Hepatocyte (in vitro differentiated cells): Measurements from ENCODE around the gene AQP1. TPM values are rescaled to one million over a fixed set of nuclear protein-coding genes. Genes with fewer than 3 reads are reported as not detected.

Experiments
- DNase-seq: peaks from one replicate; pipeline ENCODE4 v3.0.0-alpha.2; 2016; ENCODE audit warnings: low spot score
- H2AFZ ChIP-seq: fragments of 200-600 bp; sonication (generic); 2 replicates; pipeline ENCODE4 v1.6.0; 2016; ENCODE audit warnings: antibody characterized with exemption, mild to moderate bottlenecking
- H3K27ac ChIP-seq: fragments of 200-600 bp; sonication (generic); 2 replicates; pipeline ENCODE4 v1.5.1; 2016; ENCODE audit warnings: mild to moderate bottlenecking
- H3K27me3 ChIP-seq: fragments of 200-600 bp; sonication (generic); 2 replicates; pipeline ENCODE4 v1.6.1; 2016
- H3K36me3 ChIP-seq: fragments of 200-600 bp; sonication (generic); replicated peaks from 2 replicates; pipeline ENCODE4 v1.5.1; 2016; ENCODE audit warnings: low read depth; ENCODE audit not compliant: insufficient read depth
- H3K4me1 ChIP-seq: fragments of 200-600 bp; sonication (generic); 2 replicates; pipeline ENCODE4 v1.5.1; 2016; ENCODE audit warnings: mild to moderate bottlenecking, moderate library complexity; ENCODE audit not compliant: insufficient read depth
- H3K4me2 ChIP-seq: fragments of 200-600 bp; sonication (generic); 2 replicates; pipeline ENCODE4 v1.6.0; 2016
- H3K4me3 ChIP-seq: fragments of 200-600 bp; sonication (generic); 2 replicates; pipeline ENCODE4 v1.5.1; 2016; ENCODE audit warnings: mild to moderate bottlenecking
- H3K79me2 ChIP-seq: fragments of 200-600 bp; sonication (generic); 2 replicates; pipeline ENCODE4 v1.6.0; 2017; ENCODE audit warnings: mild to moderate bottlenecking
- H3K9me2 ChIP-seq: fragments of 200-600 bp; sonication (generic); replicated peaks from 2 replicates; pipeline ENCODE4 v1.6.0; 2017; ENCODE audit warnings: mild to moderate bottlenecking; ENCODE audit not compliant: insufficient read depth
- H3K9me3 ChIP-seq: fragments of 200-600 bp; sonication (generic); 2 replicates; pipeline ENCODE4 v1.5.1; 2016; ENCODE audit warnings: low read depth, mild to moderate bottlenecking
- H4K20me1 ChIP-seq: fragments of 200-600 bp; sonication (generic); 2 replicates; pipeline ENCODE4 v1.6.0; 2016; ENCODE audit warnings: mild to moderate bottlenecking; ENCODE audit not compliant: insufficient read depth, poor library complexity, severe bottlenecking
- CTCF ChIP-seq: fragments of 200-600 bp; sonication (generic); IDR thresholded peaks from 2 replicates; pipeline ENCODE4 v1.5.1; 2016; ENCODE audit warnings: antibody characterized with exemption, mild to moderate bottlenecking; ENCODE audit not compliant: poor library complexity
- EZH2 ChIP-seq: fragments of 200-600 bp; sonication (generic); IDR thresholded peaks from 2 replicates; pipeline ENCODE4 v1.6.1; 2016; ENCODE audit warnings: antibody characterized with exemption, mild to moderate bottlenecking, borderline replicate concordance
- EZH2phosphoT487 ChIP-seq: fragments of 200-600 bp; sonication (generic); IDR thresholded peaks from one replicate; pipeline ENCODE4 v1.6.1; 2018; ENCODE audit warnings: antibody characterized with exemption, mild to moderate bottlenecking, low read depth, moderate library complexity; ENCODE audit not compliant: unreplicated experiment, severe bottlenecking
- WGBS: methylation state at CpG from one replicate; pipeline ENCODE4 v1.1.6; 2016; ENCODE audit warnings: low lambda C conversion rate; ENCODE audit errors: missing lambda C conversion rate; 5-methylcytosine and 5-hydroxymethylcytosine counted together
- polyA plus RNA-seq: library from polyadenylated mRNA; unstranded; fragments of >200 nt; fragmentation: Nextera tagmentation; extraction: Ambion mirVana; gene quantifications from 2 replicates; pipeline ENCODE4 v1.2.1, GENCODE V29; 2016
- total RNA-seq: library from RNA; depleted of rRNA; stranded (reverse); fragments of >200 nt; gene quantifications from 2 replicates; pipeline ENCODE4 v1.2.3, GENCODE V29; 2014

Gene AQP1
- total and polyA plus RNA-seq, 2 experiments from 2014 or later: 124 to 183 TPM

DNA sequence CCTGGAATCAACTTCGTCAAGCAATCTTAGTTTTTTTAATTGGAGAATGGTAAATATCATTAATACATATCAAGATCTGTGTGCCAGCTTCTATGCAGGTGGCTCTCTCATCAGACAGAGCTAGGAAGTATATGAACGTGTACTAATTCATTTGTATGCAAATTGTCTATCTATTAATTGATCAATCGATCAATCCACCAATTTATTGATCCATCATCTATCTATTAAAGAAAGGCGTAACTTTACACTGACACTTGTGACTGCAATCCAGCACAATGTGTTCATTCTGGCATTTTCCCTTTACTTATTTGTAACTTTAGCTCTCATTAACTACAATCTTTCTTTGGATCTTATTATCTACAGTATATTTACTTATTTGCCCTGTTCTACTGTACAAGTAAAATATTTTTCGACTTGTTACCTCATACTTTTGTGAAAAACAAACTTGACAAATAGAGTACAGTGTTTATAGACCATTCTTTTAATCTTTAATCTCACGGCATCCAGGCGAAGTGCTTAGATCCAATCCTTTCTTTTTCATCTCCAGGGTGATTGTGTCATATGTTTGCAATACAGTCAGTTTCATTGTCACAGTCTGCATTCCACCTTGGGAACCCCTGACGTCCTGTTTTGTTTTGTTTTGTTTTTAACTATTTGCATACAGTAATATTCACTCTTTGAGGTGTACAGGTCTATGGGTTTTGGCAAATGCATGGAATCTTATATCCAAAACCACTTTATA lies 30.1 kb downstream of the AQP1 start:
- no peak overlapping the region for H3K27ac ChIP-seq
- H3K4me1 ChIP-seq: peaks cover 3% of the 10 kb centered on the region
- H3K9me3 ChIP-seq: peaks cover 5% of the 10 kb centered on the region
- H3K79me2 ChIP-seq: no peaks in the 10 kb centered on the region
- no peak overlapping the region for H3K4me2 ChIP-seq
- no peak overlapping the region for H2AFZ ChIP-seq
- no peaks in the 10 kb centered on the region for H3K9me2 ChIP-seq
- no peaks in the 10 kb centered on the region for H4K20me1 ChIP-seq
- H3K36me3 ChIP-seq: no peaks in the 10 kb centered on the region
- WGBS: 56% methylated on average over 8 of the region's 8 CpGs
- no peaks in the 10 kb centered on the region for H3K27me3 ChIP-seq
- no peak overlapping the region for H3K4me3 ChIP-seq
- DNase-seq: no peak
- TF ChIP-seq CTCF: no peak
- no peak for TF ChIP-seq EZH2
- no peak for TF ChIP-seq EZH2phosphoT487

GRCh38 chr7:30950197-30950596 lies 38.5 kb downstream of the AQP1 start:
- no peak for DNase-seq
- no peak overlapping the region for H3K4me3 ChIP-seq
- no peak overlapping the region for H2AFZ ChIP-seq
- TF ChIP-seq EZH2phosphoT487 (no peak), CTCF (no peak), EZH2 (no peak)
- no peaks in the 10 kb centered on the region for H3K27me3 ChIP-seq
- no peaks in the 10 kb centered on the region for H4K20me1 ChIP-seq
- H3K79me2 ChIP-seq: no peaks in the 10 kb centered on the region
- H3K4me1 ChIP-seq: no peaks in the 10 kb centered on the region
- no peaks in the 10 kb centered on the region for H3K9me2 ChIP-seq
- no peaks in the 10 kb centered on the region for H3K9me3 ChIP-seq
- no peaks in the 10 kb centered on the region for H3K36me3 ChIP-seq
- no peak overlapping the region for H3K27ac ChIP-seq
- no peak overlapping the region for H3K4me2 ChIP-seq

DNA sequence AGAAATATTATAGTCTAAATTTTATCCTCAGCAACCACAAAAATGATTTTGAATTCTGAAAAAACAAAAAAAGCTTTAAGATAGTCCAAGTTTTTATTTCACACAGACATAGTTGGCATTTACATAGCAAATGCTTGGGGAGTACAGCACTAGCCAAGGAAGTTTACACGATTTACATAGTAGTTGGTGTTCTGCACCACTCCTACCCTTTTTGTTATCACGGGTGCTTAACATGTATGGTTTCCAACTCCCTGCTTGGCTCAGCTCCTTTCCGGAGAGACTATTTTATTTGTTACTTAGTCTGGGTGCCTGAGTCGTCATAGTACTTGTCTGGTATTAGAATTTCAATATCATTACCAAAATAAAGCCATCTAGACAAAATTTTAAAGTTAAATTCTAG lies 43.3 kb downstream of the AQP1 start:
- no peaks in the 10 kb centered on the region for H3K79me2 ChIP-seq
- no peaks in the 10 kb centered on the region for H3K9me2 ChIP-seq
- H2AFZ ChIP-seq: no peak overlapping the region
- no peak overlapping the region for H3K27ac ChIP-seq
- 76% methylated on average over 4 of the region's 4 CpGs for WGBS
- no peak overlapping the region for H3K4me2 ChIP-seq
- H4K20me1 ChIP-seq: no peaks in the 10 kb centered on the region
- no peaks in the 10 kb centered on the region for H3K9me3 ChIP-seq
- H3K27me3 ChIP-seq: no peaks in the 10 kb centered on the region
- H3K4me3 ChIP-seq: no peak overlapping the region
- TF ChIP-seq CTCF (no peak), EZH2phosphoT487 (no peak), EZH2 (no peak)
- H3K4me1 ChIP-seq: no peaks in the 10 kb centered on the region
- H3K36me3 ChIP-seq: no peaks in the 10 kb centered on the region
- DNase-seq: no peak

GRCh38 chr7:30956704-30957103 lies 45.1 kb downstream of the AQP1 start:
- no peak for DNase-seq
- H2AFZ ChIP-seq: no peak overlapping the region
- H3K4me3 ChIP-seq: no peak overlapping the region
- H3K27me3 ChIP-seq: no peaks in the 10 kb centered on the region
- H3K9me3 ChIP-seq: no peaks in the 10 kb centered on the region
- no peak overlapping the region for H3K27ac ChIP-seq
- H3K4me1 ChIP-seq: no peaks in the 10 kb centered on the region
- 100% methylated on average over 1 of the region's 1 CpG for WGBS
- H4K20me1 ChIP-seq: no peaks in the 10 kb centered on the region
- no peaks in the 10 kb centered on the region for H3K36me3 ChIP-seq
- no peaks in the 10 kb centered on the region for H3K9me2 ChIP-seq
- no peaks in the 10 kb centered on the region for H3K79me2 ChIP-seq
- TF ChIP-seq CTCF (no peak), EZH2phosphoT487 (no peak), EZH2 (no peak)
- H3K4me2 ChIP-seq: no peak overlapping the region
